Urothelium cell line (cell line): ENCODE results near the gene GPR160.

Experiments used
- DNase-seq: peaks from one replicate; pipeline ENCODE4 v3.0.0; 2011; ENCODE audit warnings: low spot score, mixed read lengths
- FAIRE-seq: peaks from 2 replicates; lab custom pipeline; 2011; peaks lifted over from hg19 to GRCh38; lab: Jason Lieb, UNC

Gene GPR160

DNA sequence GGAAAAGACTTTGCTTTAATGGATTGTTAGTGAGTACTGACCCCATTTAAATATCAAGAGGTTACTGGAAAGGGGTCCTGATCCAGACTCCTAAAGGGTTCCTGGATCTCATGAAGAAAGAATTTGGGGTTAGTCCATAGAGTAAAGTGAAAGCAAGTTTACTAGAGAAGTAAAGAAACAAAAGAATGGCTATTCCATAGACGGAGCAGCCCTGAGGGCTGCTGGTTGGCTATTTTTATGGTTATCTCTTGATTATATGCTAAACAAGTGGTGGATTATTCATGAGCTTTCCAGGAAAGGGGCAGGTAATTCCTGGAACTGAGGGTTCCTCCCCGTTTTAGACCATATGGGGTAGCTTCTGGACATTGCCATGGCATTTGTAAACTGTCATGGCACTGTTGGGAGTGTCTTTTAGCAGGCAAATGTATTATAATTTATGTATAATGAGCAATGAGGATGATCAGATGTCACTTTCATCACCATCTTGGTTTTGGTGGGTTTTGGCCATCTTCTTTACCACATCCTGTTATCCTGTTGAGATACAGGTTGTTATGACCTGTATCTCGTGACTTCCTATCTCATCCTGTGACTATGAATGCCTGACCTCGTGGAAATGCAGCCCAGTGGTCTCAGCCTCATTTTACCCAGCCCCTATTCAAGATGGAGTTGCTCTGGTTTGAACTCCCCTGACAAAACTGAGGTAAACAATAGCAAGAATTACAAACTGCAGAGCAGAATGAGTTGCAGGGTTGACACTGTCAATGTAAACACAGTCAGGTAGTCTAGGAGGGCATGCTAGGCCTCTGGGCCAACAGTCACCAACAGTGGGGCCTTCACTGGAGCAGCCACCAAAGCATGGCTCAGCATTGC lies 10.3 kb upstream of the GPR160 start:
- FAIRE-seq (no peak), DNase-seq (no peak)

DNA sequence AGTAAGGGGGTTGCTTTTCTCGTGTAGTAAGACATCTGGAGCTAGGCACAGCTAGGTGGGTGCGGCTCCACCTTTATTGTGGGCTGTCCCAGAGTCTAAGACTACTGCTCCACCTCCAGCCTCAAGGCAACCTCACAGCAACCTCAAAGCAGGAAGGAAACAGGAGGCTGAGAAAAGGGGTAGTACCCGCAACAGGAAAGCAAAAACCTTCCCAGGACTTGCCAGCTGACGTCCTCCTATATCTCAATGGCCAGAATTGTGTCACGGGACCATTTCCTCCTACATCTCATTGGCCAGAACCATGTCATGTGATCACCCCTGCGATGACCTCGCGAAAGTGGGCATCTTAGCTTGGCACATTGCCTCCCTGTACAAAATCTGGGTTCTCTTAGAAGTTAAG lies 4.3 kb upstream of the GPR160 start:
- DNase-seq: no peak
- FAIRE-seq: no peak

DNA sequence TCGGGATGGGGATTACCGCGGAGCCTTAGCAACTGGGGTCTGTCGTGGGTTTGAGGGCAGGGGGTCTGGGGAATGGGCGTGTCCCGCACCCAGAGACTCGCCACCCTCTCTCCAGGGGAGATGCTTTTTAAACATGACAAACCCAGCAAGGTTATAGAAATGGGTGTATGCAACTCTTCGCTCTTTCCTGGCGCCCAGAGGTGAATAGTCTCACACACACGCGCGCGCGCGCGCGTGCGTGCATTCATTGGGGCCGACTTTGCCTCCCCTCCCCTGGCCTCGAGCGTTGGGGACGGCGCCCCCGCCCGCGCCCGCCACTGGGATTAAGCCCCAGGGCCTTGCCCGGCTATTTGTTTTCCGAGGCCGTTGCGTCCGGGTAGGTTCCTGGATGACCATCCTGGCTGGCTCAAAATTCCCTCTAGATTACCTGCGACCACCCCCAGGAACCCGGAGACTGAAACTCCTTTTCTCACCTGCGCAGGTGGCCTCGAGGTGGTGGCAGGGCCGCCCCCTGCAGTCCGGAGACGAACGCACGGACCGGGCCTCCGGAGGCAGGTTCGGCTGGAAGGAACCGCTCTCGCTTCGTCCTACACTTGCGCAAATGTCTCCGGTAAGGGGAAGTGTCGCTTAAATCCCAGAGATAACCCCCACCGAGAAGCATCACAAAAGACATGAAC lies 777 bp downstream of the GPR160 start:
- FAIRE-seq (no peak), DNase-seq (no peak)

DNA sequence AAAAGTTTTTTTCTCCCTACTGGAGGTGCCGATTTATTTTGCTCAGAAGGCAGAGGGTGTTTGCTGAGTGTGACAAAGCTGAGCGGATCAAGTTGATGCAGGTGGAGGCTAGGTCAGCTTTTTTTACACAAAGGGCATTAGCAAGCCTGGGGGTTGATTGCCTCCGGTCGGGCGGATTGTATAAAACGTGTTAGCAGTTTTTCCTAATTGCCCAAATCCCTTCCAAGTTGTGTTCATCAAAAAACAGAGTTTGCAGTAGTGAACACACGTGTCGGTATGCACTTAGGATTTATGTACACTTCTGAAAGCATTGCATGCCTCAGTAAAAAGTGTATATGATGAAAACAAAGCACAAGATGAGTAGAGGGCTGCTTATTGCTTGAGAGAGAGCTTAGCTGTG lies 2.6 kb downstream of the GPR160 start:
- DNase-seq: no peak
- FAIRE-seq: no peak

DNA sequence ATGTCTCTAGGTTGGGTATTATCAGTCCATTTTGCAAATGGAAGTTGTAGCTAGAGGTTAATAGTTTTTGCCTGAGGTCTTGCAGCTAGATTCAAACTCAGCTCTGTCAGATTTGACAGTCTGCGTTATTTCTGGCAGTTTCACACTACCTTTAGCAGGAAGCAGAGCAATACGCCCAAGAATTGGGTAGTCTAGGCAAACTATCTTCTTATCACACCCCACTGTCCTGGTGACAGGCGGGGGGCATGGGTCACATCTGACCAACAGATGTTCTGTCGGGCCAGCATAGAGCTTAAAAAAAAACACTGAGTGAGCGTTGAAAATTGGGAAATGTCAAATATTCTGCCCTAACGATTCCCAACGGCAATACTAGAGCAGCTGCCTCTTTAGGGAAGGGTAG lies 5.7 kb downstream of the GPR160 start:
- no peak for FAIRE-seq

DNA sequence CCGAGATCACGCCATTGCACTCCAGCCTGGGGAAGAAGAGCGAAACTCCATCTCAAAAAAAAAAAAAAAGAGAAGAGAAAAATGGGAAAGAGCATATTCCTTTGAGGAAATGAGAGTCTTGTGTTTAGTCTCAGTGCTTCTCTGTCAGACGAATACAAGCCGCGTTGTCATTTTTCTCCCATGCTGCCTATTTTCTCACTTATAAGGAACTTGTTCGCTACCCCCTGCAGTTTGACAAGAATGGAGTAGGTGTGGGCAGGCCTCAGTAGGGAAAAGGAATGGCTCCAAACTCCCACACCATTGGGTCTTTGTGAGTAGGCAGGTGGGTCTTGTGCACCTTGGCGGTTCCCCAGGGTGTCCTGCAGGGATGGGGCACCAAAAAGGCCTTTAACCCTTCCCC lies 6.5 kb downstream of the GPR160 start:
- no peak for FAIRE-seq
- DNase-seq: no peak

More for the DNA sequence above, 5.7 kb downstream of the GPR160 start:
- no peak for DNase-seq

DNA sequence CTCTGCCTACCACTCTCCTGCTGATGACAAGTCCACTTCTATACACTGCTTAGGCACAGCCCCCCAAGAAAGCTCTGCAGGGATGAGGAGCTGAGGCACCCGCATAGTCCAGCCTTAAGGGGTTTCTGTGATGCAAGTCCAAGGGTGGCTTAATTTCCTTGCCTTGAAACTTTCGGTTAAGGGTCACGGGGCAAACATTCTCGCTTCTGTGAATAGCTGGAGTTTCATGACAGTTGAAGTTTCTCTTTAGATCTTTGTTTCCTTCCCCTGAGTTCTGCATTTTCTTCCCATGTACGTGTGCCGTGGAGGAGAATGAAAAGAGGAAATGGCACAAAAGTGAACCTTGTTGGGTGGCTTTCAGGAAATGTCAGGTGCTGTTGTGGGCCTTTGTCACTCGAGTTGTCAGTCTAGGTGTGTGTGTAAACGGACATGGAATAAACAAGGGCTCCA lies 7.0 kb downstream of the GPR160 start:
- FAIRE-seq (no peak), DNase-seq (no peak)

DNA sequence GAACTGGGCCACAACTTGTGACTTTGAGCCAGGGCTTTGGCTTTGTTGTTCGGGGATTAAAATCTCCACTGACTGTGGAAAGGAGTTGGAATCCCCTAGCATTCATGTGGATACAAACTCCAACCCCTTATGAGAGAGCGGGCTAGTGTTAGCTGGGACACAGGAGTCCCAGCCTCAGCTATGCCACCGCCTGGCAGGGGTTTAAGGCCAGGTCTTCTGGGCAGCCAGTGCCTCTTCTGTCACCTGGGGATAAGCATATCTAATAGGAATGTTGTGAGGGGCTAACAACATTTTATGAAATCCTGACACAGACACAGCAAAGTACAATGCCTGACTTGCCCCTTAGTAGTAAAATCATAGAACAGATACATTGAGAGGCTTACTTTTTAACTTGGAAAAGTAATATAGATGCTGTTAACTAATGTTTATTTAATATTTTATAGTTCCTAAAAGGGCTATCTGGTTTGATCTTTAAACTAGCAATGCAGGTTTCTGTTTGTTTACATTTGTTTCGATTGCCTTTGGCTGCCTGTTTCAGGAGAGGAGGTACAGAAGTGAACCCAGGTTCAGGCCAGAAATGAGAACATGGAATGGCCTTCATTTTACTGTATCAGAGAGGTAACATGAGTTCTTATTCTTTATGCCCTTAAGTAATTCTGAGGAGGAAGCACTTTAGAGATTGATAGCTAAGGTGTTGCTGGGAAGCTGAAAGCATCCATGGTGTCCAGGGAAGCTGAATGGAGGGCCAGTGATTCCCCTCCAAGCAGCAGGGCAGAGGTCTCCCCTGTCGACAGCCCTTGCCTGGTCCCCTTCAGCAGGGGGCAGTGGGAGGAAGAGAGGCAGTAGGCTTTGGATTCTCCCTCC lies 8.7 kb downstream of the GPR160 start:
- FAIRE-seq (no peak), DNase-seq (no peak)

DNA sequence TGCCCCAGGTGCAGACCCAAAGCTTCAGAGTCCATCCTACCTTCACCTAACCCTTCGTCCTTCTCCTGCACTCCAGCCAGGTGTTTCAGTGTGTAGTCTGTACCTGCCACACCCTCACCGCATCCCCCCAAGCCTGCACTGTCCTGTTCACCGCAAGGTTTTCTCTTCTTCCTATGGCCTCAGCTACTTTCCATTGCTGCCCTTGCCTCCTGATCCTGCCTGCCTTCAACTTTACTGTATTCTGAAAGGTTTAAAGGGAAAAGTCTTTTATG lies 9.3 kb downstream of the GPR160 start:
- FAIRE-seq (no peak), DNase-seq (no peak)

DNA sequence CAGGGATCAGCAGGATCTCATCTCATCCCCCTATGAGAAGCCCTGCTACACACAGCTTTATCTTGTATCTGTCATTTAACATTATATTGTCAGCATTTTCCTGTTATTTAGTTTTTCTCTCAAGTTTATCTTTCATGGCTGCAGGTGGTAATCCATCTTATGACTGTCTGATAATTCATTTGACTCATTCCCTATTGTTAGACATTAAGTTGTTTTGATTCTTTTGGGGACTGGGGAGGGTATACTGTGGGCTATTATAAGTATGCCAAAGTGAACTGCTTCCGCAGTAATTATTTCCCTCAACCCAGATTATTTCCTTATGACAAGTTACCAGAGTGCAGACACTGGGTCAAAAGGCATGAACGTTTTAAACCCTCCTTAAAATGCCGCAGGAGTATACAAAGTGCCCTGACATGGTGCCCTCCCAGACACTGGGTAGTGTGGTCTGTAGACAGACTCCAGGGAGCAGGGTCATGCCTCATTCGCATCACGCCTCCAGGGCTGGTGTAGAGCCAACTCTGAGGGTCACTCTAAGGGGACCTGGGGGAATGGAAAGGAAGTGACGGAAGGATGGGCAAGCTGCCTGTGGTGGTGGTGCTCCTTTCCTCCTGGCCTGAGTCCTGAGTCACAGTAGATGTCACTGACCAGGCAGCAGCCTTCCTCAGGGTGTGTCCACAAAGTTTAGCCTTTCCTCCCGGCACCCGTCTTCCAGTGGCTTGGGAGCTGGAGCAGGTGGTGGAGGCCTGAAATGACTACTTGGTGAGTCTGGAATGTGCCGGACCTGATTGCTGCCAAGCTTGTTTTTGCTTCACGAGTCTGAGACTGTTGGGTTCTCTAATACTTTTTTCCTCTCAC lies 11.6 kb downstream of the GPR160 start:
- no peak for DNase-seq
- no peak for FAIRE-seq

DNA sequence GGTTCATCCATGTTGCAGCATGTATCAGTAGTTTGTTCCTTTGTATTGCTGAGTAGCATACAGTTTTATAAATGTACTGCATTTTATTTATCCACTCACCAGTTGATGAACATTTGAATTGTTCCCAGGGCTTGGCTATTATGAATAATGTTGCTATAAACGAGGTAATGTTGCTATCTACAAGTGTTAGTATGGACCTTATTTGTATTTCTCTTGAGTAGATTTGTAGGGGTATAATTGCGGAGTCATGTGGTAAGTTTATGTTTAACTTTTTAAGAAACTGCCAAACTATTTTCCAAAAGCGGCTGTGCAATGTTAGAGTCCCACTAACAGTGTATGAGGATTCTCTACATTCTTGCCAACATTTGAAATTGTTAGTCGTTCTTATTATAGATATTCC lies 13.0 kb downstream of the GPR160 start:
- FAIRE-seq (no peak), DNase-seq (no peak)

DNA sequence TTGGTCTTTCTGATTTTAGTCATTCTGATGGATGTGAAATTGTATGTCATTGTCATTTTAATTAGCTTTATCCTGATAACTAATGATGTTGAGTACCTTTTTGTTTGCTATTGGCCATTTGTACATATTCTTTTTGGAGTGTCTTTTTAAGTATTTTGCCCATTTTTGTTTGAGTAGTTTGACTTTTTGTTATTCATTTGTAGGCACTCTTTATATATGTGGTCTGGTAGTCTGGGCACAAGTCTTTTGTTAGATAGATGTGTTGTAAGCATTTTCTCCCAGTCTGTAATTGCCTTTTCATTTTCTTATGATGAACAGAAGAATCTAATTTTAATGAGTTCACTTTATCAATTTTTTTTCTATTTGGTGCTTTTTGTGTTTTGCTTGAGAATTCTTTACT lies 14.6 kb downstream of the GPR160 start:
- no peak for DNase-seq
- no peak for FAIRE-seq

DNA sequence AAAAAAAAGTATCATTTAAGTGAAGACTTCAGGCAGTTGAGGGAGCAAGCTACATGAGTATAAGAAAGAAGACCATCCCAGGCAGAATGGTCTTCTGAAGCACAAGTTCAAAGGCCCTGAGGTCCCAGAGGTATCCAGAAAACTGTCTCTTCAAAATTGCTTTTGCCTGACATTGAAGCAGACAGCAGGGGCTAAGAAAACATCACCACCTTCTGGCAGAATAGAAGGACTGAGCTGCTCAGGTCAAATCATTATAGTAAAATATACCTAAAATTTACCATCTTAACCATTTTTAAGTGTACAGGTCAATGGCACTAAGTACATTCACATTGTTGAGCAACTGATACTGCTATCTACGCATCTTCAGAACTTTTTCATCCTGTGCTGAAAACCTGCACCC lies 16.4 kb downstream of the GPR160 start:
- DNase-seq (no peak), FAIRE-seq (no peak)

DNA sequence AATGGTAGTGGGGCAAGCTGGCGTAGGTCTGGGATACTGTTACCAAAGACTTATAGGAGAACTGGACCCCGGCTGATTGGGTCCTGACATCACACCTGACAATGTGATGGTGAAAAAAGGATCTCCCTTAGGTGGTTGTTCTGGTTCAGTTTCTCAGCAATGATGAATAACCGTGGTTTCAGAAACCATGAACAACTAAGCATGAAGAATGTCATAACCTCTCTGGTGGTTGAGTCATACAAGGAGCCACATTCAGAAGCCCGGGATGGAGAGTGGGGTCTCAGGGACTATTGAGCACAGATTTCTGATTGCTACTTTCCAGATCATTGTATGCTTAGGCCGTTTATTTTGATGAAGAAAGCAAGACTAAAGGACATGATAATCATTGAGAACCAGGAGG lies 17.4 kb downstream of the GPR160 start:
- DNase-seq: no peak
- FAIRE-seq: no peak

DNA sequence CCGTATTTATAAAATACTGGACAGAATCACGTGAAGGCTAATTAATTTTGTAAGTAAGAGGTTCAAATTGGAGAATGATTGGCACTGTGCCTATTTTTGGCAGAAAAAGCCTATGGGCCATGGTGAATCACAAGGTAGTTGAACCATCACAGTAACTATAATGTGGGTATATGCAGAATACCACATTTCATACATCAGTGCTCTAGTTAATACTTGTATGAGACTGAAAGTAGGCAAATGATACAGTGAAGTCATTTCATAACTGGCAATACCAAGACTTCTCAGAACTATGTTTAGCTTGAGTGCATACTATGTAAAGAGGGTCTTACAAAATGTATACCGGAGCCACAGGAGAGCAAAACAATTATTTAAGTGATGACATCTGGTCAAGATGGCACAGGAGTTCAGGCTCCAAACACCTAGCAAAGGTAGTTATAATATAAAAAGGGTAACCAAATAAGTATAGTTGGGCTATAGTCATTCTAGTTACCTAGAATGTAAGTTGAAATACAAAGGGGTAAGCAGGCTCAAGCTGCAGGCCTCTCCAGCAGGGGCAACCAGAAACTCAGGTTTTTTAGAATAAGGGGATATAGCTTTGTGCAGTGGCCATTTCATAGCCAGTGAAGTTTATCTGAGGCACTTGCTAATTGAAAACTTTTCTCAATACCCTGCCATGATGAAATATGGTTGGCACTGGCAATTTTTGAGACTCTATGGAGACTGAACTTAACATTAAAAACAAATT lies 19.1 kb downstream of the GPR160 start:
- FAIRE-seq: no peak

DNA sequence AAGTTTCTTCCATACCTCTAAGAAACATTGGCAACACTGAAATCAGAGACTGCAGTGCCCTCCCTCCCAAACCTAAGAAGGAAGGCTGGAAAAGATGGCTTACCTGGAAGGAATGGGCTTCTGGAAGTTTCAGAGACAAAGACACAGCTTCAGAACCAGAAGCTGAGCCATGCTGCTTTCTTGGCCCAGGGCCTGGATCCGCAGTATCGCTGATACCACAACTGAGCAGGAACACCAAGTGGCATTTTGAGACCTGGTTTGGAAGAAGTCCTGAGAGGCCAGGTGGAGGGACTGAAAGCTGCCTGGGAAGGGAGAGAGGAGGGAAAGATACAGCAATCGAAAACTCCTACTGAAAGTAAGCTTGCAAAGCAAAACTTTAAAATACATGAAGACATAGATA lies 19.8 kb downstream of the GPR160 start:
- no peak for FAIRE-seq
- DNase-seq: no peak

More for the DNA sequence above, 19.1 kb downstream of the GPR160 start:
- DNase-seq: no peak

DNA sequence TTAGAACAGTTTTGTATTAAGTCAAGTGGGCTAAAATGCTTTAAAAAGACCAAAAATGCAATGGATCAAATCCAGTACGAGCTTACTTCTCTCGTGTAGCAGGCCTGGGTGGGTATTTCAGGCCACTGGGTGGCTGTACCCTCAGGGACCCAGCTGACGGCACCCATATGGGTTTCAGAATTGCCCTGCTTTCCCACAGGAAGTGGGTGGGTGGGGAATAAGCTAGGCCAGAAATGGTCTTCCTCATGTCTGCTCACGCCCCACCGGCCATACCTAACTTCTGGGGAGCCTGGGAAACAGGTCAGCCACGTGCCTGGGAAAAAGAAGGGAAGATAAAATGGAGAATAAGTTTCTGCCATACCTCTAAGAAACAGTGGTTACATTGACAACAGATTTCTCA lies 20.3 kb downstream of the GPR160 start:
- DNase-seq (no peak), FAIRE-seq (no peak)

DNA sequence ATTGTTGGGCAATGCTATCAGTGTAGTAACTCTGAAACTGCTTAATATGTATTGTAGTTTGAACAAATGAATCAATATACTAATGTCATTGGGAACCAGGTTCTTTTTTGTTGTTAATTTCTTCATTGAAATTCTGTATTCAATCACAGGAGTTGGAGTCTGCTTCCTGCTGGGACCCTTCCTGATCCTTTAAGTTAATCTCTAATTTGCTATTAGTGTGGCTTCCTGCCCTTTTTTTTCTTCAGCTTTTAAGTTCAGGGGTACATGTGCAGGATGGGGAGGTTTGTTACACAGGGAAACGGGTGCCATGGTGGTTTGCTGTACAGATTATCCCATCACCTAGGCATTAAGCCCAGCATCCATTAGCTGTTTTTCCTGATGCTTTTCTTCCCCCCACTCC lies 21.7 kb downstream of the GPR160 start:
- FAIRE-seq: no peak

DNA sequence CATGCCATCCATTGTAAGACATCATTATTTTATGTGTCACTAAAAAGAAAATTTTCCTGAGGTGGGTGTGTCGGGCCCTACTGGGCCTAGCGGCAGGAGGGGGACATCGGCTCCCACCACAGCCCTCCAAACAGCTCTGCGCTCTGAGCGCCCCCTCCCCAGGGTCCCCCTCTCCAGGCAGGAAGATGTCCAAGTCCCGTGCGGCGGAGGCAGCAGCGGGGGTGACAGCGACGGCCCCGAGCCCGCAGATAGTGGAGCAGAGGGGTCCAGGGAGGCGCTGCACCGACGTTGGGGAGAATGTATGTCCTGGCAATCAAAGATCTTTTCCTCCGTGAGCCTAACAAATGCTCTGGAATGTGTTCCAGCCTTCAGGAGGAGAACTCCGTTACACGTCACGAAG lies 24.3 kb downstream of the GPR160 start:
- no peak for FAIRE-seq
- no peak for DNase-seq

More for the DNA sequence above, 21.7 kb downstream of the GPR160 start:
- no peak for DNase-seq

DNA sequence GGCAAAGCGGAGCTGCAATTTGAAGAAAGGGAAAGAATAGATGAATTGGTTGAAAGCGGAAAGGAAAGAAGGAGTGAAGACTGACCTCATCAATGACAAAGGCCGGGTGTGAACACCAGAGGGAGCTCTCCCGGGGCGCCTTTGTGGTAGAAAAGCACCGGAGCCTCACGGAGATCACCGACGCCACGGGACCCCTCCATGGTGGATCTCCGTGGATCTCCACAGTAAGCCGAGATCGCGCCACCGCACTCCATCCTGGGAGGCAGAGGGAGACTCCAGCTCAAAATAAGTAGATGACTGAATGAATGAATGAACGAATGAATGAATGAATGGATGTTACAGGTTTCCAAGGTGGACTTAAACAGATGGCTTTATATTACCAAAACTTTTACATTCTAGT lies 25.0 kb downstream of the GPR160 start:
- no peak for DNase-seq
- FAIRE-seq: no peak
